GM19467 (cell line): Measurements from ENCODE around the gene HTRA3.

Experiments
- ATAC-seq: cut with Tn5 transposase; IDR thresholded peaks from one replicate; pipeline ENCODE4 v1.9.1; 2021; ENCODE audit warnings: mild to moderate bottlenecking, moderate library complexity; ENCODE audit not compliant: unreplicated experiment

Gene HTRA3

DNA sequence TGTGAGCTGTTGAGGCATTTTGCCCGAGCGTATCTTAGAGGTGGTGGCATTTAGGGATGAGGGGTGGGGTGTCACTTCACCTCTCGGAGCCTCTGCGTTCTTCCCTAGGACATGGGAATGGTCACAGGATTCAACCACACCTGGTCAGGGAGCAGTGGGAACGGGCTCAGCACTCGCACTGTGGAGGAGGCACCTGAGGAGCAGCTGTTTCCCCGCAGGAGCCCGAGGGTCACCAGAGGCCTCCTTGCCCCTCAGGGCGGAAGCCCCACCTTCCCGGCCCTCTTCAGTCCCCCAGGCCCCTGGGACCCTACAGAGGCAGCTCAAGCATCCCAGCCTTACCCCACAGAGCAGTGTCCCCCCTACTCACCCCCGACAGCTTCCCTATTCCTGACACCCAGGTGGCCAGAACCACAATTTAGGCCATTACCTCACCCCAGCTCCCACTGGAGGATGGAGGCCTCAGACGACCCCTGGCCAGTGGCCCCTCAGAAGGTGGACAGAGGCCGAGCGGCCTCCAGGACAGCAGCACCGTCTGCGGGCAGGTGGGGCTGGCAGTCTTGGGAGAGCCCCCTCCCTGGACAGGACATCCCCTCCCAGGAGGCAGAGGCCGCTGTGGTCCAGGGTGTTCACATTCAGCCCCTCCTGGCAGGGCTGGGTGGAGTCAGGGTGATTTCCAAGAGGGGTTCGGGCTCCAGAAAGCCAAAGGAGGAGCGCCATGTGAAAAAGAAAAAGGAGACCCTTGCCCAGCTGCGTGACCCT is 4.2 kb upstream of the HTRA3 start:
- ATAC-seq = no peak

- ATAC-seq = no peak
These were observed 3.5 kb upstream of the HTRA3 start for GRCh38 chr4:8266088-8266487.

- no peak for ATAC-seq
These were observed 3.0 kb upstream of the HTRA3 start for GRCh38 chr4:8266508-8266907.

GRCh38 chr4:8267077-8267476 is 2.5 kb upstream of the HTRA3 start:
- no peak for ATAC-seq

DNA sequence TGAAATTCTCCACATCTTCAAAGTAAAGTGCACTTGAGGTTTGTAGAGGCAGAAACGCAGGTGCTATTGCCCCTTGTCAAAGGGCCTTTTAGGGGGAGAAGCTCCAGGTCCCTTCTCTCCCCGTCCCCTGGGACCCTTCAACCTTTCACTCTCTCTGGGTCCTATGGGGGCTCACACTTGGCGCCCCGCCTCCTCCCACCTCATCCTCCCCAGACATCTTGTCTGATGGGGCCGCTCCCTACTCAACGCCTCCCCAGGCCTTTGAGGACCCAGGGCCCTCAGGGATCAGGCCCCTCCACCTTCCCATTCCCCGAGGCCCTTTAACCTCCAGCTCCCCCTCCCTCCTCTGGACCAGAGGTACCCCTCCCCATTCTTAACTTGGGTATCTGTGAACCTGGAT is 1.3 kb upstream of the HTRA3 start:
- no peak for ATAC-seq

DNA sequence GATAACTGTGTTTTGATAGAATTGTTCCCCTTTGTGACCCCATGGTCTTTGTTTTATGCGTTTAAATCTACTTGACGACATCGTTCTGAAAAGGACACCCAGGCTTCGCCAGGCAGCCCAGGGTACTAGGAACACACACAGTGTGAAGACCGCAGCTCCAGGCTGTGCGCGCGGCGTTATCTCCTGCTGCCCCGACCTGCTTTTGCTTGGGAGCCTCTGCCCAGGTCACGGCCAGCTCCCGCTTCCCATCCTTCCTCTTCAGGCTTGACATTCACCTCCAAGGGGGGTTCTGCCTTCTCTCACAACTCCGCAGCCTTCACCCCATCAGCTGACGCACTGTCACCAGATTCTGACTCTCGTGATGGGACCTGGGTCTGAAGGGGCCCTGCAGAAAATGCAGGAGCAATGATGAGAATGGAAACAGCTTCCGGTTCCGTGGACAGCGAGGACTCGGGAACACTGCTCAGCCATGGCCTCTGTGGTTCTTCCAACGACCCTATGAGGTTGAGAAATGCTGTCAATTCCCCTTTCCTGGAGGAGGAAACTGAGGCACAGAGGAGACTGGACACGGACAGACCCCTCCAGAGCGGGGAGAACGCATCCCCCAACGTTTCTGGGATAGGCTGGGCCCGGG is 536 bp upstream of the HTRA3 start:
- no peak for ATAC-seq

DNA sequence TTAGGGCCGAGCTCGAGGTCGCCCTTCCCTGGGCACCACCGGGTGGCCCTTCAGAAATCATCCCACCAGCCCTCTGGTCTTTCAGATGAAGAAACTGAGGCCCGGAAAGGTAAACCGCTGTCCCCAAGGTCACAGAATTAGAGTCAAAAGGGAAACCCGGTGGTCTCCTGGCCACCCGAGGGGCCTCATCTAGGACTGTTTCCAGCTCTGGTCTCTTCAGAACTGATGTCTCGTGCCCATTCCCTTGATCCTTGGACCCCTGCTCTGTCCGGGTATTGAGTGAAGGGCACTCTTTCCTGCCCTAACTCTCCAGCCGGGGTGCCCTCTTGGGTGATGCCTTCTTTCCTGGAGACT is 841 bp downstream of the HTRA3 start:
- no peak for ATAC-seq

GRCh38 chr4:8270912-8271815 is 1.6 kb downstream of the HTRA3 start:
- no peak for ATAC-seq

GRCh38 chr4:8271821-8272220 is 2.3 kb downstream of the HTRA3 start:
- ATAC-seq = no peak

DNA sequence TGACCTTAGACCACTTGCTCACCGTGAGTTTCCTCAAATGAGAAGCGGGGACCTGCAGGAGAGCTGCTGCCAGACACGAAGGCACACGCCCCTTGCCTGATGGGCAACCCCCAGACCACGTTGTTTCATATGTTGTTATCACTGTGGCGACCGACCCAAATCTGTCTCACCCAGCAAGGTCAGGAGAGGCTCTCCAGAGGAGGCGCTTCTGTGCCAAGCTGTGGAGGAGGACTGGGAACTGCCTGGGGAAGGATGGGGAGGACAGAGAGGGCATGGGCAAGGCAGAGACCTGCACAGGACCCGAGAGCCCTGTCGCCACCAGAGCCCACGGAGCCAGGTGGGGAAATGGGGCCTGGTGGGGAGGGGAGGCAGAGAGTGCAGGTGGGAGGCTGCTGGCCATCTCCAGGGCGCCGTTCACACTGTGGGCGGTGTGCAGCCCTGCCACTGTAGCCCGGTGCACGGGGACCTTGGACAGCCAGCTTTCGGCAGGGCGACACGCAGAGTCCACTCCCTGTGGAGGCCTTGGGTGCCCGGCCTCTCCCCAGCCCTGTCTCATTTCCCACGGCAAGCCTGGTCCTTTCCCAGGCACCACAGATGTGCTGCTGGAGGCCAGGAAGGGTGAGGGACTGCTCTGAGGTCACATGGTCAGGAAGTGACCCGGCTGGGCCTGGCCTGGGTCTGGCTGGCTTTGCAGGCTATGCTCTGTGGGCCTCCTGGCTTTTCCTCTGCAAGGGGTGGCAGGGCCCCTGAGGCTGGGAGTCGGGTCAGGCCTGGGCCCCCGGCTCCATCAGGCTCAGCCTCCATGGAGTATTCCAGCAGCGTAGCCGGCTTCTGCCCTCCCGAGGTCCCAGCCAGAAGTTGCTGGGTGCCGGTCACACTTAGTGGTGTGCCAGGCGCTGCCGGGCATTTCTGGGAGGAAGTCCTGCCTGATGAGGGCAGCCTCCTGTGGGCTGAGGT is 3.2 kb downstream of the HTRA3 start:
- ATAC-seq = no peak

- no peak for ATAC-seq
These were observed 3.9 kb downstream of the HTRA3 start for GRCh38 chr4:8273450-8273849.

- ATAC-seq = no peak
These were observed 4.6 kb downstream of the HTRA3 start for GRCh38 chr4:8274066-8274652.

- no peak for ATAC-seq
These were observed 5.4 kb downstream of the HTRA3 start for GRCh38 chr4:8274765-8275547.

GRCh38 chr4:8275548-8275910 is 6.0 kb downstream of the HTRA3 start:
- no peak for ATAC-seq

- ATAC-seq = no peak
These were observed 7.0 kb downstream of the HTRA3 start for GRCh38 chr4:8276358-8277240.

DNA sequence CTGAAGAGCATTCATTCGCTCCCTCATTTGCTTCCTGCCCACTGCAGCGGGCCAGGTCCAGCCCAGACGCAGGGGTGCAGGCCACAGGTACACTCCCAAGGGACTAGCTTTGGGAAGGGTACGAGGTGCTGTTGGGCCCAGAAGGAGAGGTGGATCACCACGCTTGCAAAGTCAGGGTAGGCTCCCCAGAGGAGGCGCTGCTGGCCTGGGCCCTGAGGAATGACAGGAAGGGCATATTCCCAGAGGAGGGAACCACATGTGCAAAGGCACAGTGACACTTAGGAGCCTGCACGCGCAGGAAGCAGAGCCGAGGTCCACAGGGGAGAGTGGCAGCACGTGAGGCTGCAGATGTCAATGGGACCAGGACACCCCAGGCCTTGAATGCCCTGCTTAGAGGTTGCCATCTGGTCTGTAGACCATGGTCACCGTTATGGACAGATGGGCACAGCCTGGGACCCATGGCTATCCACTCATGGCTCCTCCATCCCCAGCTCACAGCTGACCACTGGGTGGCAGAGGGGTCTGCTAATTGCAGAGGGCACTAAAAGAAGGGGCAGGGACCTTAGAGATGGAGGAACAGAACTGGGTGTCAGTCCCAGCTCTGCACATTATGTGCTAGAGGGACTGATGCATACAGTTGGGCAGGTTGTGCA is 7.9 kb downstream of the HTRA3 start:
- no peak for ATAC-seq

DNA sequence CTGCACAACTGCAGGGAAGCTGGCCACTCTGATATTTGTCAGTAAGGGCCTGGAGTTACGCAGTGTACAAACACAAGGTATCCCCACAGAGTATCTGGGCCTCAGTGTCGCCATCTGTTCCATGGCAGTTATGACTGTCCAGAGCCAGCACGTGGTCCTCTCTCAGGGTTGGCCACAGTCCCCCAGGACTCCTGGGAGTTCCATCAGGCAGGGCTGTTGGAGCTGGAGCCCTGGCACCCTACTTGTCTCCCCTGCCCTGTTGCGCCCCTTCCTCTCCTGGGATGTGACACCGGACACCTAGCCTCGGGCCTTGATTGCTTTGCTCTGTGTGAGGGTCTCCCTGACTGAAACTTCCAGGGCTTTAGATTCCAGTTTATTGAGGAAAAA is 8.4 kb downstream of the HTRA3 start:
- ATAC-seq = no peak
